ENCODE results near the gene NFIB. TPM values are rescaled to one million over a fixed set of nuclear protein-coding genes. Genes with fewer than 3 reads are reported as not detected.
A peak's percentile ranks its signal among the peaks of the same experiment; 100 is the strongest.

Gene NFIB
- total RNA-seq, 6 experiments from 2014 or later = 0.69 to 6.2 (median 4.4) TPM

GRCh38 chr9:14098486-14099180 lies 215.3 kb downstream of the NFIB start:
- H3K27me3 Mint-ChIP-seq (ENCODE audit: insufficient read depth) = peaks cover 2% of the 10 kb centered on the region; the same call in 1 of the 2 replicates
- H3K4me3 Mint-ChIP-seq = no peak overlapping the region
- peaks cover 23% of the 10 kb centered on the region for H3K4me1 Mint-ChIP-seq (ENCODE audit: low read depth)
- H3K27ac Mint-ChIP-seq = no peak overlapping the region
- no peaks in the 10 kb centered on the region for H3K9me3 Mint-ChIP-seq
- no peaks in the 10 kb centered on the region for H3K36me3 Mint-ChIP-seq (ENCODE audit: low read depth)
- no peak for DNase-seq
- TF ChIP-seq CTCF (IDR thresholded peaks at IDR 0.05) = no peak

GRCh38 chr9:14097666-14098415 lies 216.1 kb downstream of the NFIB start:
- no peak for DNase-seq
- Mint-ChIP-seq H3K4me3 (no peak overlapping the region; the same call in 1 of the 2 replicates), H3K27ac (no peak overlapping the region), H3K36me3 (ENCODE audit: low read depth) (no peaks in the 10 kb centered on the region), H3K27me3 (ENCODE audit: insufficient read depth) (peaks cover 2% of the 10 kb centered on the region; the same call in 1 of the 2 replicates), H3K4me1 (ENCODE audit: low read depth) (peaks cover 23% of the 10 kb centered on the region), H3K9me3 (no peaks in the 10 kb centered on the region)
- TF ChIP-seq CTCF (IDR thresholded peaks at IDR 0.05) = no peak

- DNase-seq = no peak
- Mint-ChIP-seq H3K4me3 (no peak overlapping the region), H3K27ac (no peak overlapping the region), H3K9me3 (no peaks in the 10 kb centered on the region), H3K4me1 (ENCODE audit: low read depth) (peaks cover 23% of the 10 kb centered on the region), H3K36me3 (ENCODE audit: low read depth) (no peaks in the 10 kb centered on the region), H3K27me3 (ENCODE audit: insufficient read depth) (peaks cover 2% of the 10 kb centered on the region; the same call in 1 of the 2 replicates)
- no peak for TF ChIP-seq CTCF (IDR thresholded peaks at IDR 0.05)
Measured at GRCh38 chr9:14097215-14097614, 216.7 kb downstream of the NFIB start.

- H3K27me3 Mint-ChIP-seq (ENCODE audit: insufficient read depth) = peaks cover 2% of the 10 kb centered on the region; the same call in 1 of the 2 replicates
- DNase-seq = no peak
- H3K27ac Mint-ChIP-seq = no peak overlapping the region
- H3K4me3 Mint-ChIP-seq = peak overlapping the region; percentile 44
- H3K36me3 Mint-ChIP-seq (ENCODE audit: low read depth) = no peaks in the 10 kb centered on the region
- no peak for TF ChIP-seq CTCF (IDR thresholded peaks at IDR 0.05)
- peaks cover 23% of the 10 kb centered on the region for H3K4me1 Mint-ChIP-seq (ENCODE audit: low read depth)
- no peaks in the 10 kb centered on the region for H3K9me3 Mint-ChIP-seq
Measured at GRCh38 chr9:14096258-14096922, 217.6 kb downstream of the NFIB start.

GRCh38 chr9:14095277-14095676 lies 218.7 kb downstream of the NFIB start:
- DNase-seq = no peak
- Mint-ChIP-seq H3K27ac (no peak overlapping the region), H3K36me3 (ENCODE audit: low read depth) (no peaks in the 10 kb centered on the region), H3K9me3 (no peaks in the 10 kb centered on the region), H3K27me3 (ENCODE audit: insufficient read depth) (peaks cover 2% of the 10 kb centered on the region; the same call in 1 of the 2 replicates), H3K4me1 (ENCODE audit: low read depth) (peaks cover 23% of the 10 kb centered on the region), H3K4me3 (no peak overlapping the region)
- no peak for TF ChIP-seq CTCF (IDR thresholded peaks at IDR 0.05)

All from HFFc6 (cell line).